Measurements from ENCODE around the gene SMIM14. TPM values are rescaled to one million over a fixed set of nuclear protein-coding genes. Genes with fewer than 3 reads are reported as not detected.
"Not testable (repeated sequence)": the region's sequence is repeated elsewhere in the genome, so short reads cannot be mapped to it uniquely, and the experiment has no call there.

SMIM14 gene
- total RNA-seq, 3 donors from 2014 or later = 0.51 to 1.6 (median 0.98) TPM

GRCh38 chr4:39631700-39632079 lies 7.0 kb downstream of the SMIM14 start:
- ATAC-seq (no peak), DNase-seq (no peak)
- H3K27me3 Mint-ChIP-seq (ENCODE audit: low read depth) = no peaks in the 10 kb centered on the region
- H3K36me3 Mint-ChIP-seq (ENCODE audit: insufficient read depth) = peaks cover 4% of the 10 kb centered on the region
- H3K4me3 Mint-ChIP-seq = no peak overlapping the region
- no peaks in the 10 kb centered on the region for H3K9me3 Mint-ChIP-seq
- H3K4me1 Mint-ChIP-seq (ENCODE audit: low read depth) = peaks cover 18% of the 10 kb centered on the region

GRCh38 chr4:39627413-39627812 lies 11.3 kb downstream of the SMIM14 start:
- ATAC-seq (no peak), DNase-seq (no peak)
- H3K27me3 Mint-ChIP-seq (ENCODE audit: low read depth) = no peaks in the 10 kb centered on the region
- no peak overlapping the region for H3K4me3 Mint-ChIP-seq
- H3K4me1 Mint-ChIP-seq (ENCODE audit: low read depth) = peaks cover 14% of the 10 kb centered on the region
- H3K36me3 Mint-ChIP-seq (ENCODE audit: insufficient read depth) = peaks cover 9% of the 10 kb centered on the region
- no peaks in the 10 kb centered on the region for H3K9me3 Mint-ChIP-seq

DNA sequence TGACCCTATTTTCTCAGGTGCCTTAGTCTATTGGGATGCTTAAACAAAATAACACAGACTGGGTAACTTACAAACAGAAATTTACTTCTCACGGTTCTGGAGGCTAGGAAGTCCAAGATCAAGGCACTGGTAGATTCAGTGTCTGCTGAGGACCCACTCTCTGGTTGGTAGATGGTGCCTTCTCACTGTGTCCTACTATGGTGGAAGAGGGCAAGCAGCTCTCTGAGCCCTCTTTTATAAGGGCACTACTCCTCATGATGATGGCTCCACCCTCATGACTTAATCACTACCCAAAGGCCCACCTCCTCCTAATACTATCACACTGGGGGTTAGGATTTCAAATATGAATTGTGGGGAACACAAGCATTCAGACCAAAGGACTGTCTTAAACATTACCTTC lies 11.8 kb downstream of the SMIM14 start:
- H3K36me3 Mint-ChIP-seq (ENCODE audit: insufficient read depth) = peaks cover 9% of the 10 kb centered on the region
- no peak for ATAC-seq
- peaks cover 14% of the 10 kb centered on the region for H3K4me1 Mint-ChIP-seq (ENCODE audit: low read depth)
- no peaks in the 10 kb centered on the region for H3K27me3 Mint-ChIP-seq (ENCODE audit: low read depth)
- DNase-seq = no peak
- no peak overlapping the region for H3K4me3 Mint-ChIP-seq
- H3K9me3 Mint-ChIP-seq = no peaks in the 10 kb centered on the region

GRCh38 chr4:39626261-39626660 lies 12.4 kb downstream of the SMIM14 start:
- peaks cover 14% of the 10 kb centered on the region for H3K4me1 Mint-ChIP-seq (ENCODE audit: low read depth)
- H3K27me3 Mint-ChIP-seq (ENCODE audit: low read depth) = no peaks in the 10 kb centered on the region
- peaks cover 9% of the 10 kb centered on the region for H3K36me3 Mint-ChIP-seq (ENCODE audit: insufficient read depth)
- no peak overlapping the region for H3K4me3 Mint-ChIP-seq
- ATAC-seq (no peak), DNase-seq (no peak)
- no peaks in the 10 kb centered on the region for H3K9me3 Mint-ChIP-seq

GRCh38 chr4:39621582-39621981 lies 17.1 kb downstream of the SMIM14 start:
- peaks cover 14% of the 10 kb centered on the region for H3K4me1 Mint-ChIP-seq (ENCODE audit: low read depth)
- H3K4me3 Mint-ChIP-seq = no peak overlapping the region
- DNase-seq (no peak), ATAC-seq (no peak)
- H3K36me3 Mint-ChIP-seq (ENCODE audit: insufficient read depth) = peaks cover 4% of the 10 kb centered on the region
- no peaks in the 10 kb centered on the region for H3K27me3 Mint-ChIP-seq (ENCODE audit: low read depth)
- no peaks in the 10 kb centered on the region for H3K9me3 Mint-ChIP-seq

GRCh38 chr4:39620551-39621313 lies 17.9 kb downstream of the SMIM14 start:
- Mint-ChIP-seq H3K36me3 (ENCODE audit: insufficient read depth) (peaks cover 4% of the 10 kb centered on the region), H3K4me3 (no peak overlapping the region), H3K4me1 (ENCODE audit: low read depth) (peaks cover 11% of the 10 kb centered on the region), H3K9me3 (no peaks in the 10 kb centered on the region), H3K27me3 (ENCODE audit: low read depth) (no peaks in the 10 kb centered on the region)
- ATAC-seq = no peak
- DNase-seq = no peak

GRCh38 chr4:39617534-39617933 lies 21.1 kb downstream of the SMIM14 start:
- peaks cover 2% of the 10 kb centered on the region for H3K4me1 Mint-ChIP-seq (ENCODE audit: low read depth)
- ATAC-seq (no peak), DNase-seq (no peak)
- H3K4me3 Mint-ChIP-seq = no peak overlapping the region
- H3K9me3 Mint-ChIP-seq = no peaks in the 10 kb centered on the region
- H3K36me3 Mint-ChIP-seq (ENCODE audit: insufficient read depth) = no peaks in the 10 kb centered on the region
- H3K27me3 Mint-ChIP-seq (ENCODE audit: low read depth) = no peaks in the 10 kb centered on the region

DNA sequence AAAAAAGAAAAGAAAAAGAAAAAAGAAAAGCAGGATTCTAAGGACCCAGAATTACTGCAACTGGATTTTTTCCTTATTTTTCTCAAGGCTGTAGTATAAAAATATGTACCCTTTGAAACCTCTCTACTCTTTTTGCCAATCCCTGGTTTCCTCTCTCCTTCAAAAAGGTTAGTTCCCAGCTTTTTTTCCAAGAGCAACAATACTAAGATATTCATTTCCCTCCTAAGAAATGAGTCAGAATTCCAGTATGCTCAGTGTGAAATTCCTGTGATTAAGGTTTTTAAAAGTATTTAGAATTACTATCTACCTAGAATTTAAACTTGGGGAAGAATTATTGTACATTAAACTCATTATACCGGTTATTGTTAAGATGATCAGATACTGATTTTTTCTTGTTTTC lies 22.0 kb downstream of the SMIM14 start:
- no peak for ATAC-seq
- peaks cover 2% of the 10 kb centered on the region for H3K4me1 Mint-ChIP-seq (ENCODE audit: low read depth)
- H3K36me3 Mint-ChIP-seq (ENCODE audit: insufficient read depth) = no peaks in the 10 kb centered on the region
- no peaks in the 10 kb centered on the region for H3K9me3 Mint-ChIP-seq
- H3K27me3 Mint-ChIP-seq (ENCODE audit: low read depth) = no peaks in the 10 kb centered on the region
- DNase-seq = no peak
- H3K4me3 Mint-ChIP-seq = no peak overlapping the region

- H3K36me3 Mint-ChIP-seq (ENCODE audit: insufficient read depth); ATAC-seq; H3K4me1 Mint-ChIP-seq (ENCODE audit: low read depth); DNase-seq; H3K9me3 Mint-ChIP-seq; H3K4me3 Mint-ChIP-seq; H3K27me3 Mint-ChIP-seq (ENCODE audit: low read depth): not testable (repeated sequence)
Observed at GRCh38 chr4:39616112-39616511, 22.6 kb downstream of the SMIM14 start.

GRCh38 chr4:39614487-39615162 lies 24.0 kb downstream of the SMIM14 start:
- ATAC-seq (no peak), DNase-seq (no peak)
- no peaks in the 10 kb centered on the region for H3K27me3 Mint-ChIP-seq (ENCODE audit: low read depth)
- no peak overlapping the region for H3K4me3 Mint-ChIP-seq
- H3K36me3 Mint-ChIP-seq (ENCODE audit: insufficient read depth) = peaks cover 2% of the 10 kb centered on the region
- H3K9me3 Mint-ChIP-seq = no peaks in the 10 kb centered on the region
- H3K4me1 Mint-ChIP-seq (ENCODE audit: low read depth) = peaks cover 3% of the 10 kb centered on the region

DNA sequence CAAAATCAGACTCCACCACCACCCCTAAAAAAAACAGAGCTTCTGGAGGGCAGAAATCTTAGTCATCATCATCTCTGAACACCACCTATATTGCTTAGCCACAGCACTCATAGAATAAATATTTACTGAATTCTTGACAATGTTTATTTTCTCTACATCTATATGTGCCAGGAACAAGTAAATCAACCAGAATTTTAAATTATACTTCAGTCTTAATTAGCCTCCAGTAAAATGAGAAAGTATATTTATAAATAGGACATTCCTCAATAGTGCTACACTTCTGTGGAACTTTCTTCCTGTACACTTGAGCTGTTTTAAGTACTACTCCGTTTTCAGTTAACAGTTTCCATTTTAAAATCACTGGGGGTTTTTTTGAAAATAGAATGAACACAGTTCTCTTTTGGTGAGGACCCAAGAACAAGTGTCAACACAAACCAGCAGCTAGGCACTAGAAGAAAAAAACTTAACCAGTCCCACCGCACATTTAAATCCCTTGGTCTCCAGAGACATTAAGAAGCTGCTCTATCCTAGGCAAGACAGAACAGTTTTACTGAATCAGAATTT lies 25.5 kb downstream of the SMIM14 start:
- H3K36me3 Mint-ChIP-seq (ENCODE audit: insufficient read depth) = peaks cover 8% of the 10 kb centered on the region
- no peak for DNase-seq
- ATAC-seq = no peak
- H3K4me3 Mint-ChIP-seq = no peak overlapping the region
- no peaks in the 10 kb centered on the region for H3K27me3 Mint-ChIP-seq (ENCODE audit: low read depth)
- H3K9me3 Mint-ChIP-seq = no peaks in the 10 kb centered on the region
- peaks cover 2% of the 10 kb centered on the region for H3K4me1 Mint-ChIP-seq (ENCODE audit: low read depth)

GRCh38 chr4:39609454-39609931 lies 29.2 kb downstream of the SMIM14 start:
- no peak for DNase-seq
- Mint-ChIP-seq H3K4me3 (peak overlapping the region; percentile 25), H3K27me3 (ENCODE audit: low read depth) (no peaks in the 10 kb centered on the region), H3K9me3 (peaks cover 5% of the 10 kb centered on the region), H3K36me3 (ENCODE audit: insufficient read depth) (peaks cover 12% of the 10 kb centered on the region), H3K4me1 (ENCODE audit: low read depth) (peaks cover 2% of the 10 kb centered on the region)
- ATAC-seq = peak; percentile 58

GRCh38 chr4:39608451-39608850 lies 30.2 kb downstream of the SMIM14 start:
- Mint-ChIP-seq H3K4me3 (no peak overlapping the region), H3K36me3 (ENCODE audit: insufficient read depth) (peaks cover 13% of the 10 kb centered on the region), H3K9me3 (peaks cover 5% of the 10 kb centered on the region), H3K27me3 (ENCODE audit: low read depth) (no peaks in the 10 kb centered on the region), H3K4me1 (ENCODE audit: low read depth) (peaks cover 2% of the 10 kb centered on the region)
- DNase-seq (no peak), ATAC-seq (no peak)

DNA sequence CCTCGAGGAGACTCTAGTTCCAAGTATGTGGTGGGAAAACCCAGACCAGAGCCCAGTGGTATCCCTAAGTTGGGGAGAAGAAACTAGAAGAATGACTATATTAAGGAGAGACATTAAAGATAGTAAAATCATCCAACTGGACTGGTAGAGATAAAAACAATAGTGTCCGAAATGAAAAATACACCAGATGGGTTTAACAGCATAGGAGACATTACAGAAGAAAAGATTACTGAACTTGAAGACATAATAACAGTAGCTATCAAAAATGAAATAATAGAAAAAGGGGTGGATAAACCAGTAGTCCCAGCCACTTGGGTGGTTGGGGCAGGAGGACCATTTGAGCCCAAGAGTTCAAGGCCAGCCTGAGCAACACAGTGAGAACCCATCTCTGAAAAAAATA lies 31.9 kb downstream of the SMIM14 start:
- no peak for DNase-seq
- ATAC-seq = no peak
- Mint-ChIP-seq H3K4me3 (no peak overlapping the region), H3K4me1 (ENCODE audit: low read depth) (peaks cover 2% of the 10 kb centered on the region), H3K27me3 (ENCODE audit: low read depth) (no peaks in the 10 kb centered on the region), H3K9me3 (peaks cover 5% of the 10 kb centered on the region), H3K36me3 (ENCODE audit: insufficient read depth) (peaks cover 17% of the 10 kb centered on the region)
